Mammary epithelial cell (primary cell): ENCODE results near the gene CFAP61.

Experiments used
- EZH2 ChIP-seq: IDR thresholded peaks from 2 replicates; pipeline ENCODE4 v1.6.1; 2012; ENCODE audit warnings: low read length, inconsistent platforms, borderline replicate concordance
- TF ChIP-seq, protein P1 (sequence below), 2 donors: IDR thresholded peaks in 1 of 2; conservative IDR thresholded peaks in 1 of 2; 2 replicates each; pipeline ENCODE4 v1.5.1; 2011 to 2012; ENCODE audit warnings: inconsistent platforms in 2 of 2, low read length in 2 of 2, mild to moderate bottlenecking in 2 of 2, control low read depth in 1 of 2, low read depth in 1 of 2; ENCODE audit not compliant: insufficient read depth in 1 of 2; ENCODE audit errors: extremely low read depth in 1 of 2

DNA sequence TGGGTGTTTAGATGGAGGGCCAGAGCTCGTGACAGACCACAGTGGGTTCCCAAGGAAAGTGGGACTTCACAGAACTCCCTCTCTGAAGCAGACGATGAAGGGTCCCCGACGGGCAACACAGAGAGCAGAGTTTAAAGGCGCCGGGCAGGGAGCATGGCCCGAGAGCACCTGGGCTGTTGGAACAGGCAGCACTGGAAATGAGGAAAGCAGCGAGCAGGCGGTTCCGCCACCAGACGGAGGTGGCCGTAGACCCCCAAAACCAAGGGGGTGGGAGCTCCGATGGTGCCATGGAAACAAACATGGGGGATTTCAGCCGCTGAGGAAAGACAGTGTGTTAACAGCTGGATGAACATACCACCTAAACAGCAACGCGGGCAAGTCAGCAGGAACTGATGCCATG, 288.1 kb downstream of the CFAP61 start:
- TF ChIP-seq, protein P1, sequence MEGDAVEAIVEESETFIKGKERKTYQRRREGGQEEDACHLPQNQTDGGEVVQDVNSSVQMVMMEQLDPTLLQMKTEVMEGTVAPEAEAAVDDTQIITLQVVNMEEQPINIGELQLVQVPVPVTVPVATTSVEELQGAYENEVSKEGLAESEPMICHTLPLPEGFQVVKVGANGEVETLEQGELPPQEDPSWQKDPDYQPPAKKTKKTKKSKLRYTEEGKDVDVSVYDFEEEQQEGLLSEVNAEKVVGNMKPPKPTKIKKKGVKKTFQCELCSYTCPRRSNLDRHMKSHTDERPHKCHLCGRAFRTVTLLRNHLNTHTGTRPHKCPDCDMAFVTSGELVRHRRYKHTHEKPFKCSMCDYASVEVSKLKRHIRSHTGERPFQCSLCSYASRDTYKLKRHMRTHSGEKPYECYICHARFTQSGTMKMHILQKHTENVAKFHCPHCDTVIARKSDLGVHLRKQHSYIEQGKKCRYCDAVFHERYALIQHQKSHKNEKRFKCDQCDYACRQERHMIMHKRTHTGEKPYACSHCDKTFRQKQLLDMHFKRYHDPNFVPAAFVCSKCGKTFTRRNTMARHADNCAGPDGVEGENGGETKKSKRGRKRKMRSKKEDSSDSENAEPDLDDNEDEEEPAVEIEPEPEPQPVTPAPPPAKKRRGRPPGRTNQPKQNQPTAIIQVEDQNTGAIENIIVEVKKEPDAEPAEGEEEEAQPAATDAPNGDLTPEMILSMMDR (conservative IDR thresholded peaks at IDR 0.05 in 1 of 2, IDR thresholded peaks at IDR 0.05 in 1 of 2; ENCODE audit: extremely low read depth in 1 of 2, insufficient read depth in 1 of 2, low read depth in 1 of 2, low read length in 2 of 2), result no peak
- no peak for TF ChIP-seq EZH2
